ENCODE results near the gene CTXN3. TPM values are rescaled to one million over a fixed set of nuclear protein-coding genes. Genes with fewer than 3 reads are reported as not detected.

The CTXN3 gene
- polyA plus RNA-seq (2013, experiment 1 of 2; ENCODE audit: insufficient read length) = not detected
- not detected for polyA plus RNA-seq (2013, experiment 2 of 2; ENCODE audit: insufficient read length)

- DNase-seq = no peak
These were observed at the start of gene CTXN3 for GRCh38 chr5:127649018-127649439. Gene CTXN3 (plus strand): TSS chr5:127649082. CDS start chr5:127657522, 8,440 bp downstream.

DNA sequence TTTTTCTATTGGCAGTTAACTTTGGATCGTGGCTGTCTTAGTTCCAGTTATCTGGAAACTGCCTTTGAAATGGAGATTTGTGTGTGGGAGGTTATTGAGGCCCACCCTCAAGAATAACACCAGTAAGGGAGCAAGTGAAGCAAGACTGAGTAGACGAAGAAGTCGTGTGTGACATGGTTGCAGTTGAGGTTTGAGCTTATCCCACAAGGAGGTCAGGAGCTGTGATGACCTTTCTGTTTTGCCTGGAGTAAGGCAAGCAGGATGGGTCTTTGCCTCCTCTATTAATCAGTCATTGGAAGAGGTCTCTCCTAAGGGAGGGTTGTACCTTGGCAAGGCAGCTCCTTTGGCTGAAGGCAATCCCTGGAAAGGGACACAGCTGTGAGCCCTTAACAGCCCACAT is 49.6 kb upstream of the CTXN3 start:
- DNase-seq = no peak

- no peak for DNase-seq
These were observed 49.0 kb upstream of the CTXN3 start for GRCh38 chr5:127599847-127600246.

DNA sequence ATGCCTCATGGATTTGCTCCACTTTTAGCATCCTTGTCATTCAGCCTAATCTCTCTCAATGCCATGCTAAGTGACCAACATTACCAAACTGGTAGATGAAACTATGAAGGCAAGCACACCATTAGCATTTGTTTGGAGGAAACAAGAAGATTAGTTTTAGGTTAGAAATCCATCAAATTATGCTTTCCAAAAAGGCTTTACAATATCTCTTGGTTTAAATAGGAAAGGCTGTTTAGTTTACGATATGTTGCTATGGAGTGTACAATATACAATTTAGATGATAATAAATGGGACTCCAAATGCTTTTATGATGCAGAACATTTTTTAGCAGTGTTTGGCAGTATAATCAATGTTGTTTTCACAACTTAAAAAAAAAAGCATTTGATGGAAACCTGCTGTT is 47.8 kb upstream of the CTXN3 start:
- DNase-seq = no peak

DNA sequence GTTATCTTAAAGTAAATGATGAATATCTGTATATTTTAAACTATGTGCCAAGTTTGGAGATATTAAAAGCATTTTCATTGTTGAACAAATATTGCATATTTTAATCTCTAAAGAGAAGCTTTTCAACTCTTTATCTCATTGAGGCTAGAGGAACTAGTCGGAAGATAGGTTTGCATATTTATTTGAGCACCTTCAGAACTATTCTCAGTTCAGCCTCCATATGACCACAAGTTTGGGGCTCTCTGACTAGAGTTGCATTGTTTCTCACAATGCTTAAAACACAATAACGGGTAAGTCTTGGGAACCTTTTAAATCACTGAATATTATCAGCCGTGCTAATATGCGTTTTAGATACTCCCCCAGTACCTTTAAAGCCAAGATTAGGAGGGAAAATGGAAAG is 47.3 kb upstream of the CTXN3 start:
- no peak for DNase-seq

- no peak for DNase-seq
These were observed 46.4 kb upstream of the CTXN3 start for GRCh38 chr5:127602481-127602880.

GRCh38 chr5:127602896-127603844 is 45.7 kb upstream of the CTXN3 start:
- DNase-seq = no peak

DNA sequence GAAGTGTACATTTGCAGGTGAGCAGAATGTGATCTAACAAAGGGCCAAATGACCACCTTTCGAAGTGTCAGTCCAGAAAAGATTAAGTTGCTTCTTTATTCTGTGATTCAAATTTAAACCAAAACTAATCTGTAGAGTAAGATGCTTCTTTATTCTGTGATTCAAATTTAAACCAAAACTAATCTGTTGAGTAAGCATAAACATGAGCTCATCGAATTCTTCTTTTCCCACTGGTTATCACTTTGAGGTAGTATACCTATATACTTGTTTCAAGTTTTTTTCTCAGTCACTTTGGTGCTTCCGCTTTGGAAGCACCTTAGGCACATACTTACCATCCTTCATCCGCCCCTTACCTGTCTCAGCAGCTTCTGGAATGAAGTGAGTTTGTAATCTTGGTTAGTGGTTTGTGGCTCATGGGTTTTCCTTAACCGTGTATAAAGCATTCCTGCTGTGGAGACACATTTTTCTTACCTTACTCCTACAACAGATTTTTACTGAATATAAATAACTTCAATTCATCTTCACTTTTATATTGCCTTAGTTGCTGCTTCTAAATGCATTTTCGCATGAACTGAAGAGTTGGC is 40.7 kb upstream of the CTXN3 start:
- DNase-seq = no peak

DNA sequence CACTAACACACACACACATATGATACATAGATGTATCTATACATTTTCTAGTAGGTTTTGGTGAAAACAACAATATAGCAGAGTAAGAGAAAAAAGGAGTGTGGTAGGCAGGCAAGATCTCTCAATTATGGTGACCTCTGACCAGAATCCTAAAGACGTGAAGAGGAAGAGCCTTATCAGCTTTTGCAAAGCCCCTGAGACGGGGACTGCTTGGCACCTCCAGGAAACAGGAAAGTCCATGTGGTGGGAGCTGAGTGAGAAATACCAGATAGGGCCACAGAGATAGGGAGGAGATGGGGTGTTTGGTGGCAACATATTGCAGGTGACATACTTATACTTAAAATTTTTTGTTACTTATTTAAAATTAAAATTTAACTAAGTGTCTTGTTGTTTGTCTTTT is 39.9 kb upstream of the CTXN3 start:
- no peak for DNase-seq

DNA sequence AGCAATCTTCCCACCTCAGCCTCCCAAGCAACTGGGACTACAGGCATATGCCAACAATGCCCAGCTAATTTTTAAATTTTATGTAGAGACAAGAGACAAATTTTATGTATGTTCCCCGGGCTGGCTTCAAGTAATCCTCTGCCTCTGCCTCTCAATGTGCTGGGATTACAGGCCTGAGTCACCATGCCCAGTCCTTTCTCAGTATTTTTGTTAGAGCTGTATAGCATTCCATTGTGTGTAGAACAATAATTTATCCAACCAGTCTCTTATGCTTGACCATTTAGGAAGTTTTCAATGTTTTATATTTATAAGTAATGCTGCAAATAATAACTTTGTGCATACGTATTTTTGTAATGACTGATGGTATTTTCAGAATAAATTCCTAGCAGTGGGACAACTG is 38.9 kb upstream of the CTXN3 start:
- DNase-seq = no peak

- DNase-seq = no peak
These were observed 36.3 kb upstream of the CTXN3 start for GRCh38 chr5:127612441-127613141.

DNA sequence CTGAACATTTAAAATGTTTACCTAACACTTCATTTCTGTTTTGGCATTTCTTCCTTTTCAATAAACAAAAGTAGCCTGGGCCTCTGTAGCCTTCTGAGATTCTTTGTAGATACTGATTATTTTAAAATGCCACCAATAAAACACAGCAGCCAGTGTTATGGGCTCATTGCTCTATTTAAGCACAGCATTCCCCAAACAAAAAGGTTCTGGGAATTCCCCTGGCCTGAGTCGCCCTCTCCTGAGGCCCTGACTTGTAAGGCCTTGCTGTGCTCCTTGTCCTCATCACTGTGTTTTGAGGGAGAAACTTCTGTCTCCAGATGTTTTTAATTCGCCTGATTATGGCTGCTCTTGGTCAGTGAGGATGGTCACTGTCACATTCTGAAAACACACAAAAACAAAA is 33.0 kb upstream of the CTXN3 start:
- peak; percentile 21 for DNase-seq

GRCh38 chr5:127619908-127620479 is 28.9 kb upstream of the CTXN3 start:
- DNase-seq = no peak

DNA sequence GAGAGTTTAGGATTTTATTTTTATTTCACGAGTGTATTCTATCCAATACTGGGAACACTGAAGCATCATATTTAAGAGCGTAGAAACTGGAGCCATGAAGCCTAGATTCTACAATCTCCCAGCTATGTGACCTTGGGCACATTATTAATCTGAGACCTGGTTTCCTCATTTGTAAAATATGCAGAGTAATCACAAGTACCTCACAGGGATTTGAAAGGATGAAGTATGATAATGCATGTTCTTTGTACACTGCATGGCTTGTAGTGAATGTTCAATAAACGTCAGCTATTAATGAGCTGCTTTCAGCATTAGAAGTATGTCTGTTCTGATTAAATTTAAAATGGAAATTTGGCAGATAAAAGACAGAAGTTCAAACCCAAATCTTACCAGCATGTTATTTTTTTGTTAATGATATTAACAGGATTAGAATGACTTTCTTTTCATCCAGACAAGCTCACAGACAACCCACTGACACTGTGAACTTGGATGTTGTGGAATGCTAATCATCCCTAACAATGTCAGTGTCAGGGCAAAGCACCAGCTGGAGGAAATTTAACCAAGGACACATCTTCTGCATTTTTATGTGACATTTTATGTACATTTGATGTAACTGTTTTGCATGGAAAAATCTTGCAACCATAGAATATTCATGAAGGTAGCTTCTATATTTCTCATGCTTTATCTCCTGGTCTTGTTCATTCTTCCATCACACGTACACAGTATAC is 27.1 kb upstream of the CTXN3 start:
- DNase-seq = no peak

DNA sequence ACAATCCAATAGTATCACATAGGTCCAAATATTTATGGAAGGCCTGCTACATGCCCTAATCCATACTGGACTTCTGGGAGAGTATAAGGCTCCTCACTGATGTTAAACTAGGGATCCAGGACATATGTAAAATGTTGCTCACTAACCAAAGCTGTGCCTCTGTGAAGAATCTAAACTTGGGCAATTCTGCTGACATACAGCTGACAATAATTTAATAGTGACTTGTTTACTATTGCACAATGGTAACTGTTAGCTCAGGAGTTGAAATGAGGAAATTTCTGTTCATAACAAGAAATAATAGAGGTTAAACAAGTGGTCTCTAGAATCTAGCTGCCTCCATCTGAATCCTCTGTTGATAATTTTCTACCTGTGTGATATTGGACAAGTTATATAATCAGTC is 14.9 kb upstream of the CTXN3 start:
- no peak for DNase-seq

- DNase-seq = no peak
These were observed 9.1 kb upstream of the CTXN3 start for GRCh38 chr5:127639828-127640227.

GRCh38 chr5:127642949-127643348 is 5.9 kb upstream of the CTXN3 start:
- DNase-seq = no peak

DNA sequence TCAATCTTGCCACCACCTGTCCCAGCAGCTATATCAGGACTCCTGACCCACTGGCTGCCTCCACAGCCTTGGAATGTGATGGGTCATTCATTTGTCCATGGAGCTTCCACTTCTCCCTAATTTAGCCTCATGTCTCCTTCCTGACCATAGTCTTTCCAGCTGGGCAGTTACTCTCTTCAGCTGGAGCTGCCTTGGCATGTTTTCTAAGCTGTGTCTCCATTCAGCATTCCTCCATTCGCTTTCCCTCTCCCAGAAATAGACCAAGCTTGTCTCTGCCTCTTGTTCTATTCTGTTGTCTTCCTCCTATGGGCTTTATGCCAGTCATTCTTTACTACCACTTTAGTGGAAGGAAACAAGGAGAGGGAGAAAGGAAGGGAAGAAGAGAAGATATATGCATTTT is 5.3 kb upstream of the CTXN3 start:
- no peak for DNase-seq

DNA sequence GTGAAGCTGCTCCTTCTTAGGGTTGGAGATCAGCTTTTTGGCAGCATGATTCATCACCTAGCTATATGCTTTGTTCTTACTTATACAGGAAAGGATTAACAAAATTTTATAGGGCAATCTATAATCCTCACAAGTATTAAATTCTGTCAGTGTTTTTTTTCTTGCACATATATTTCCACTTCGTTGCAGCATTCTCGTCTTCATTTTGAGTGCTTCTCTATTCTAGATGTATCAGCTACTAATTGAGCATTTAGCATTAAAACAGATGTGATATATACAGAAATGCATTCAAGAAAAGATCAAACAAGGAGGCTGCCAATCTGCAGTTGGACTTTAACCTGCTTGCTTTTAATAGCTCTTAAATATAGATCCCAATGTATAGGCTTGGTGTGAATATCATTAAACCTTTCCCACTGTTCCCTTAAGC is 3.6 kb upstream of the CTXN3 start:
- DNase-seq = no peak

- DNase-seq = no peak
These were observed 1.4 kb upstream of the CTXN3 start for GRCh38 chr5:127647361-127647958.

GRCh38 chr5:127650022-127650421 is 1.1 kb downstream of the CTXN3 start:
- DNase-seq = no peak

- peak; percentile 33 for DNase-seq
These were observed 1.8 kb downstream of the CTXN3 start for GRCh38 chr5:127650649-127651048.

All from fibroblast of skin of abdomen (primary cell).